Chondrocyte (in vitro differentiated cells): ENCODE measurements around the gene DGKD. TPM values are rescaled to one million over a fixed set of nuclear protein-coding genes. Genes with fewer than 3 reads are reported as not detected.

Experiments used
- DNase-seq: peaks from one replicate; pipeline ENCODE4 v3.0.0; 2021; ENCODE audit warnings: mixed read lengths, low spot score
- H3K27ac Mint-ChIP-seq: one replicate; pipeline ENCODE4 v1.8.0; 2021; ENCODE audit warnings: mild to moderate bottlenecking, moderate library complexity, mixed read lengths; ENCODE audit not compliant: unreplicated experiment
- H3K27me3 Mint-ChIP-seq: 2 replicates; pipeline ENCODE4 v1.8.0; 2021; ENCODE audit warnings: low read depth, mixed read lengths
- H3K36me3 Mint-ChIP-seq: 2 replicates; pipeline ENCODE4 v1.8.0; 2021; ENCODE audit warnings: low read depth, mixed read lengths
- H3K4me1 Mint-ChIP-seq: 2 replicates; pipeline ENCODE4 v1.8.0; 2021; ENCODE audit warnings: low read depth, mild to moderate bottlenecking, mixed read lengths
- H3K4me3 Mint-ChIP-seq: one replicate; pipeline ENCODE4 v1.8.0; 2021; ENCODE audit warnings: mild to moderate bottlenecking, moderate library complexity, mixed read lengths; ENCODE audit not compliant: unreplicated experiment
- H3K9me3 Mint-ChIP-seq: 2 replicates; pipeline ENCODE4 v1.8.0; 2021; ENCODE audit warnings: low read depth, mixed read lengths
- CTCF ChIP-seq: fragments of 200-600 bp; sonication (generic); IDR thresholded peaks from 2 replicates; pipeline ENCODE4 v1.5.0; 2021; ENCODE audit warnings: antibody characterized with exemption, mild to moderate bottlenecking, moderate library complexity
- total RNA-seq: library from RNA; stranded (reverse); gene quantifications from 3 replicates; pipeline ENCODE4 v1.2.1, GENCODE V29; 2021

DGKD gene
- total RNA-seq, 1 donor from 2014 or later: 66.3 TPM

- Mint-ChIP-seq H3K27me3 (no peaks in the 10 kb centered on the region), H3K9me3 (no peaks in the 10 kb centered on the region), H3K27ac (no peak overlapping the region), H3K4me3 (no peak overlapping the region), H3K36me3 (peaks cover 14% of the 10 kb centered on the region), H3K4me1 (peaks cover 36% of the 10 kb centered on the region)
- DNase-seq: no peak
- TF ChIP-seq CTCF: no peak
Measured at GRCh38 chr2:233492751-233493150, 138.5 kb downstream of the DGKD start.

- H3K36me3 Mint-ChIP-seq: peaks cover 22% of the 10 kb centered on the region
Measured at GRCh38 chr2:233495503-233496496, 141.5 kb downstream of the DGKD start.

GRCh38 chr2:233497692-233498091 lies 143.4 kb downstream of the DGKD start:
- Mint-ChIP-seq H3K27me3 (no peaks in the 10 kb centered on the region), H3K4me3 (no peak overlapping the region), H3K36me3 (peaks cover 32% of the 10 kb centered on the region), H3K4me1 (peaks cover 27% of the 10 kb centered on the region), H3K27ac (no peak overlapping the region), H3K9me3 (peaks cover 12% of the 10 kb centered on the region)
- no peak for TF ChIP-seq CTCF
- no peak for DNase-seq

More at GRCh38 chr2:233495503-233496496, 141.5 kb downstream of the DGKD start:
- H3K4me3 Mint-ChIP-seq: no peak overlapping the region
- TF ChIP-seq CTCF: no peak
- peaks cover 19% of the 10 kb centered on the region for H3K4me1 Mint-ChIP-seq
- H3K27me3 Mint-ChIP-seq: no peaks in the 10 kb centered on the region
- no peak overlapping the region for H3K27ac Mint-ChIP-seq
- no peaks in the 10 kb centered on the region for H3K9me3 Mint-ChIP-seq
- no peak for DNase-seq

GRCh38 chr2:233498126-233498525 lies 143.8 kb downstream of the DGKD start:
- Mint-ChIP-seq H3K27me3 (no peaks in the 10 kb centered on the region), H3K4me3 (no peak overlapping the region), H3K27ac (no peak overlapping the region), H3K36me3 (peaks cover 34% of the 10 kb centered on the region), H3K9me3 (peaks cover 16% of the 10 kb centered on the region), H3K4me1 (peaks cover 27% of the 10 kb centered on the region)
- DNase-seq: no peak
- no peak for TF ChIP-seq CTCF

GRCh38 chr2:233499928-233500327 lies 145.6 kb downstream of the DGKD start:
- H3K27ac Mint-ChIP-seq: no peak overlapping the region
- peaks cover 32% of the 10 kb centered on the region for H3K9me3 Mint-ChIP-seq
- H3K36me3 Mint-ChIP-seq: peaks cover 41% of the 10 kb centered on the region
- H3K27me3 Mint-ChIP-seq: no peaks in the 10 kb centered on the region
- H3K4me3 Mint-ChIP-seq: no peak overlapping the region
- H3K4me1 Mint-ChIP-seq: peaks cover 37% of the 10 kb centered on the region
- TF ChIP-seq CTCF: no peak
- DNase-seq: no peak
